Activated naive CD8-positive, alpha-beta T cell treated with anti-CD3 and anti-CD28 coated beads for 36 hours (primary cell): ENCODE measurements around the gene FAM32A. TPM values are rescaled to one million over a fixed set of nuclear protein-coding genes. Genes with fewer than 3 reads are reported as not detected.
A peak's percentile ranks its signal among the peaks of the same experiment; 100 is the strongest.

Source experiments
- DNase-seq: peaks from one replicate; pipeline ENCODE4 v3.0.0; 2021
- H3K27ac Mint-ChIP-seq: one replicate; pipeline ENCODE4 v1.8.0; 2022; ENCODE audit warnings: mild to moderate bottlenecking, moderate library complexity, mixed read lengths
- H3K27me3 Mint-ChIP-seq: one replicate; pipeline ENCODE4 v1.8.0; 2022; ENCODE audit warnings: mild to moderate bottlenecking, mixed read lengths
- H3K36me3 Mint-ChIP-seq: one replicate; pipeline ENCODE4 v1.8.0; 2021; ENCODE audit warnings: mild to moderate bottlenecking, mixed read lengths
- H3K4me1 Mint-ChIP-seq: one replicate; pipeline ENCODE4 v1.8.0; 2021; ENCODE audit warnings: mixed read lengths
- H3K4me3 Mint-ChIP-seq: one replicate; pipeline ENCODE4 v1.8.0; 2022; ENCODE audit warnings: mild to moderate bottlenecking, moderate library complexity, mixed read lengths
- H3K9me3 Mint-ChIP-seq: one replicate; pipeline ENCODE4 v1.8.0; 2022; ENCODE audit warnings: mixed read lengths
- total RNA-seq, 2 experiments: library from RNA; stranded (reverse); gene quantifications; one replicate each; pipeline ENCODE4 v1.2.3, GENCODE V29; 2021

The FAM32A gene
- total RNA-seq, 2 experiments from 2014 or later: 65.0 to 66.3 TPM

GRCh38 chr19:16204005-16204294 is 18.7 kb downstream of the FAM32A start:
- Mint-ChIP-seq H3K4me1 (peaks cover 64% of the 10 kb centered on the region), H3K36me3 (peaks cover 55% of the 10 kb centered on the region), H3K27me3 (no peaks in the 10 kb centered on the region), H3K27ac (no peak overlapping the region), H3K9me3 (no peaks in the 10 kb centered on the region), H3K4me3 (no peak overlapping the region)
- DNase-seq: no peak

GRCh38 chr19:16205205-16206045 is 20.2 kb downstream of the FAM32A start:
- H3K4me1 Mint-ChIP-seq: peaks cover 64% of the 10 kb centered on the region
- no peaks in the 10 kb centered on the region for H3K9me3 Mint-ChIP-seq
- H3K4me3 Mint-ChIP-seq: no peak overlapping the region
- no peak overlapping the region for H3K27ac Mint-ChIP-seq
- H3K27me3 Mint-ChIP-seq: no peaks in the 10 kb centered on the region
- H3K36me3 Mint-ChIP-seq: peaks cover 65% of the 10 kb centered on the region
- no peak for DNase-seq

- no peak for DNase-seq
- no peaks in the 10 kb centered on the region for H3K27me3 Mint-ChIP-seq
- no peak overlapping the region for H3K27ac Mint-ChIP-seq
- H3K9me3 Mint-ChIP-seq: no peaks in the 10 kb centered on the region
- H3K4me3 Mint-ChIP-seq: peak overlapping the region; percentile 22
- H3K36me3 Mint-ChIP-seq: peaks cover 66% of the 10 kb centered on the region
- H3K4me1 Mint-ChIP-seq: peaks cover 61% of the 10 kb centered on the region
These were observed 20.9 kb downstream of the FAM32A start for GRCh38 chr19:16206046-16206605.

- Mint-ChIP-seq H3K27me3 (no peaks in the 10 kb centered on the region), H3K4me3 (no peak overlapping the region), H3K36me3 (peaks cover 69% of the 10 kb centered on the region), H3K27ac (peak overlapping the region; percentile 70), H3K4me1 (peaks cover 60% of the 10 kb centered on the region), H3K9me3 (peaks cover 1% of the 10 kb centered on the region)
- no peak for DNase-seq
These were observed 21.4 kb downstream of the FAM32A start for GRCh38 chr19:16206637-16207036.

- Mint-ChIP-seq H3K4me1 (peaks cover 61% of the 10 kb centered on the region), H3K9me3 (peaks cover 5% of the 10 kb centered on the region)
These were observed 21.9 kb downstream of the FAM32A start for GRCh38 chr19:16207063-16207462.

GRCh38 chr19:16207490-16208025 is 22.3 kb downstream of the FAM32A start:
- H3K4me3 Mint-ChIP-seq: peak overlapping the region; percentile 59
- DNase-seq: peak; percentile 21
- H3K27ac Mint-ChIP-seq: peak overlapping the region; percentile 70
- peaks cover 73% of the 10 kb centered on the region for H3K36me3 Mint-ChIP-seq
- H3K4me1 Mint-ChIP-seq: peaks cover 61% of the 10 kb centered on the region
- no peaks in the 10 kb centered on the region for H3K27me3 Mint-ChIP-seq
- H3K9me3 Mint-ChIP-seq: peaks cover 10% of the 10 kb centered on the region

More at GRCh38 chr19:16207063-16207462, 21.9 kb downstream of the FAM32A start:
- peak overlapping the region; percentile 59 for H3K4me3 Mint-ChIP-seq
- no peak for DNase-seq
- no peaks in the 10 kb centered on the region for H3K27me3 Mint-ChIP-seq
- peaks cover 71% of the 10 kb centered on the region for H3K36me3 Mint-ChIP-seq
- peak overlapping the region; percentile 70 for H3K27ac Mint-ChIP-seq

- H3K4me1 Mint-ChIP-seq: peaks cover 62% of the 10 kb centered on the region
- peaks cover 10% of the 10 kb centered on the region for H3K9me3 Mint-ChIP-seq
- peak overlapping the region; percentile 70 for H3K27ac Mint-ChIP-seq
- H3K36me3 Mint-ChIP-seq: peaks cover 73% of the 10 kb centered on the region
- H3K27me3 Mint-ChIP-seq: no peaks in the 10 kb centered on the region
- peak; percentile 58 for DNase-seq
- H3K4me3 Mint-ChIP-seq: peak overlapping the region; percentile 59
These were observed 23.0 kb downstream of the FAM32A start for GRCh38 chr19:16208064-16208759.

DNA sequence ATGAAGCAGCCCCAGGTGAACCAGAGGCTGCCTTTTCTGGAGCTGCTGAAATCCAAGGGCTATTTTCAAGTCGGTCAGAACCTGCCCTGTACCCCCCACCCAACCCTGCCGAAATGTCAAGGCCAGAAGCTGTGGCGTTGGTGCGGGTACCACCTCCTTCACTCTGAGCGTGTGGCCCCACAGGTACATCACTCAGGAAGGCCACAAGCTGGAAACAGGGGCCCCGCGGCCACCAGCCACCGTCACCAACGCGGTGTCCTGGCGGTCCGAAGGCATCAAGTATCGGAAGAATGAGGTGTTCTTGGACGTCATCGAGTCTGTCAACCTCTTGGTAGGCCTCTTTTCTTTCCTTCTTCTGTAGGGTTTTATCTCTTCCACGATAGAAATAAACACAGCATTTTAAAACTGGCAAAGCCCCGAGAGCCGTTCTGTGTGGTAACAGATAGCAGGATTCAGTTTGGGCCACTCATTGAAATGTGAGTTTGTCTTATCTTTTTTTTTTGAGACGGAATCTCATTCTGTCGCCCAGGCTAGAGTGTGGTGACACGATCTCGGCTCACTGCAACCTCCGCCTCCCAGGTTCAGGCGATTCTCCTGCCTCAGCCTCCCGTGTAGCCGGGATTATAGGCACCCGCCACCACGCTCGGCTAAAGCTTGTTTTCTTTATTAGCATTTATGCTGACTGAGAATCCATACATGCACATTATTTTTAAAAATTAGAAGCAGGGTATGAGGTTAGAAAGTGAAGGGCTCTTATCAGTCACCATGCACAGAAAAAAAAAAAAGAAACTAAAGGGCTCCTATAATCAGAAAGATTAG is 23.8 kb downstream of the FAM32A start:
- Mint-ChIP-seq H3K4me1 (peaks cover 64% of the 10 kb centered on the region), H3K27ac (peak overlapping the region; percentile 70)

GRCh38 chr19:16210168-16210567 is 25.0 kb downstream of the FAM32A start:
- H3K27me3 Mint-ChIP-seq: no peaks in the 10 kb centered on the region
- H3K4me3 Mint-ChIP-seq: no peak overlapping the region
- peaks cover 70% of the 10 kb centered on the region for H3K4me1 Mint-ChIP-seq
- H3K27ac Mint-ChIP-seq: no peak overlapping the region
- H3K36me3 Mint-ChIP-seq: peaks cover 79% of the 10 kb centered on the region
- no peak for DNase-seq
- H3K9me3 Mint-ChIP-seq: peaks cover 10% of the 10 kb centered on the region

More for the DNA sequence above, 23.8 kb downstream of the FAM32A start:
- Mint-ChIP-seq H3K4me3 (no peak overlapping the region), H3K36me3 (peaks cover 75% of the 10 kb centered on the region), H3K9me3 (peaks cover 10% of the 10 kb centered on the region), H3K27me3 (no peaks in the 10 kb centered on the region)
- DNase-seq: no peak

- peaks cover 17% of the 10 kb centered on the region for H3K9me3 Mint-ChIP-seq
- H3K36me3 Mint-ChIP-seq: peaks cover 89% of the 10 kb centered on the region
- DNase-seq: no peak
- H3K27me3 Mint-ChIP-seq: no peaks in the 10 kb centered on the region
- peak overlapping the region; percentile 7 for H3K4me3 Mint-ChIP-seq
- peaks cover 77% of the 10 kb centered on the region for H3K4me1 Mint-ChIP-seq
- no peak overlapping the region for H3K27ac Mint-ChIP-seq
These were observed 27.9 kb downstream of the FAM32A start for GRCh38 chr19:16213076-16213475.

GRCh38 chr19:16216744-16217670 is 31.8 kb downstream of the FAM32A start:
- H3K4me1 Mint-ChIP-seq: peaks cover 60% of the 10 kb centered on the region
- peak overlapping the region; percentile 52 for H3K27ac Mint-ChIP-seq
- H3K36me3 Mint-ChIP-seq: peaks cover 87% of the 10 kb centered on the region
- DNase-seq: no peak
- no peaks in the 10 kb centered on the region for H3K27me3 Mint-ChIP-seq
- H3K9me3 Mint-ChIP-seq: peaks cover 32% of the 10 kb centered on the region
- H3K4me3 Mint-ChIP-seq: peak overlapping the region; percentile 32

- Mint-ChIP-seq H3K4me3 (no peak overlapping the region), H3K27me3 (no peaks in the 10 kb centered on the region), H3K4me1 (peaks cover 52% of the 10 kb centered on the region), H3K36me3 (peaks cover 85% of the 10 kb centered on the region), H3K27ac (peak overlapping the region; percentile 20), H3K9me3 (peaks cover 32% of the 10 kb centered on the region)
- DNase-seq: no peak
These were observed 32.7 kb downstream of the FAM32A start for GRCh38 chr19:16217716-16218451.

DNA sequence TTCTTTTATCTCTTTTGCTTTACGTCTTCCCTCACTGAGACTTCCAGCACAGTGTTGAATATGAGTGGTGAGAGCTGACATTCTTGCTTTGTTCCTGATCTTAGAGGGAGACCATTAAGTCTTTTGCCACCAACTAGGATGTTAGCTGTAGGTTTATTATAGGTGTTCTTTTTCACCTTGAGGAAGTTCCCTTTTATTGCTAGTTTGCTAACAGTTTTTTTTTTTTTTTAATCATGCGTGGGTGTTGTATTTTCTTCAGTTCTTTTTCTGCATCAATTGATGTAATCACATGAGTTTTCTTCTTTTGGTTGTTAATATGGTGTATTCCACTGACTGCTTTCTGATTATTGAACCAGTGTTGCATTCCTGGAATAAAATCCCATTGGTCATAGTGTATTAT is 33.6 kb downstream of the FAM32A start:
- Mint-ChIP-seq H3K4me1 (peaks cover 43% of the 10 kb centered on the region), H3K36me3 (peaks cover 84% of the 10 kb centered on the region), H3K9me3 (peaks cover 32% of the 10 kb centered on the region), H3K4me3 (no peak overlapping the region), H3K27ac (peak overlapping the region; percentile 20), H3K27me3 (no peaks in the 10 kb centered on the region)
- DNase-seq: no peak
